AG20443 (cell line): ENCODE results near the gene SHPK.
A peak's percentile ranks its signal among the peaks of the same experiment; 100 is the strongest.
"Not testable (repeated sequence)": the region's sequence is repeated elsewhere in the genome, so short reads cannot be mapped to it uniquely, and the experiment has no call there.

Source experiments
- DNase-seq: peaks from one replicate; pipeline ENCODE4 v3.0.0; 2012; ENCODE audit warnings: low spot score, mixed read lengths

Gene SHPK

GRCh38 chr17:3589784-3590183 lies 46.3 kb downstream of the SHPK start:
- DNase-seq, result no peak

DNA sequence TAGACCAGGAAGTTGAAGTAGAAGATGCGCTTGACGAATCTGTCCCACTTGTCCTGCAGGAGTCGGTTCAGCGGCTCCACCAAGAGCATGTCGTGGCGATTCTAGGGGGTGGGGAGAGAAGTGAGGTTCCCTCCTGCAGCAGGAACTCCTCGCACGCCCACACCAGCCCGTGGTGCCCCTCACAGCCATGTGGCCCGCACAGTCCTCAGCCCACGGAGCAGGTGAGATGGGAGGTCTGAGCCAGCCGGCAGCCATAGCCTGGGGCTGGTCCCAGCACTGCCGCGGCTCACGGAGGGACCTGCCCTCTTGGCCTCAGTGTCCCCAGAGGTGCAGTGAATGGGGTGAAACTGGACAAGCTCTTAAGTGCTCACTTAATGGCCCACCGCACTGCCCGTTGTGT lies 50.2 kb downstream of the SHPK start:
- no peak for DNase-seq

DNA sequence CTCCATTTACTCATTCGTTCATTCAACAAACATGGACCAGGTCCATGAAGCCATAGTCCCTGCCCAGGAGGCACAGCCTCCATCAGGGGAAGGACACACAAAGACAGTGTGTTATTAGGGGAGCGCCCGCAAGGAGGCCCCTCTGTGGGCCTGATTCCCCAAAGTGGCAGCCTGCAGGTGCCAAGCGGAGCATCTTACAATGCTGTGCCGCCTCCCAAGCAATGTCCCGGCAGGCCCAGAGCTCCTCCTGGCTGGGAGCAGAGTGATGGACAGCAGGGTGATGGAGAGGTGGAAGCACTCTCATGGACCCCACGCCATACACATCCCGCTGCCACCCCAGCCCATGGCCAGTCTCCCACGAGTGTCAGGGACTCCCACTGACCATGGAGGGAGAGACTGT lies 52.6 kb downstream of the SHPK start:
- no peak for DNase-seq

DNA sequence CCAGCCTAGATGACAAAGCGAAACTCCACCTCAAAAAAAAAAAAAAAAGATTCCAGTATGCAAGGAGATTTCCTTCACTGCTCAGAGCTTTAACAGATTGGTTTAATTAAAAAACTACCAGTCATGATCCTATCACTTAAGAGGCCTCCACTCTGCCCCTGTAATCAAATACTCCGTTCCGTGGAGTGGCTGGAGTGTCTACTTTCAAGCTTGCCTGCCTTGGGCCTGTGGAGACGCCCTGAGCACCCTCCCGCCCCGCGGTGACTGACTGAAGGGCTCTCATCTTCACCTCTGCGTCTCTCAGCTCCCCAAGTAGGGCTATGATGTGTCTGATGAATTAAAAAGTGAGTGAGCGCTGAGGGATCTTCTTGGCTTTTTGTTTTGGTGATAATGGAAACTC lies 53.1 kb downstream of the SHPK start:
- DNase-seq, result no peak

GRCh38 chr17:3578667-3579066 lies 57.4 kb downstream of the SHPK start:
- DNase-seq, result not testable (repeated sequence)

DNA sequence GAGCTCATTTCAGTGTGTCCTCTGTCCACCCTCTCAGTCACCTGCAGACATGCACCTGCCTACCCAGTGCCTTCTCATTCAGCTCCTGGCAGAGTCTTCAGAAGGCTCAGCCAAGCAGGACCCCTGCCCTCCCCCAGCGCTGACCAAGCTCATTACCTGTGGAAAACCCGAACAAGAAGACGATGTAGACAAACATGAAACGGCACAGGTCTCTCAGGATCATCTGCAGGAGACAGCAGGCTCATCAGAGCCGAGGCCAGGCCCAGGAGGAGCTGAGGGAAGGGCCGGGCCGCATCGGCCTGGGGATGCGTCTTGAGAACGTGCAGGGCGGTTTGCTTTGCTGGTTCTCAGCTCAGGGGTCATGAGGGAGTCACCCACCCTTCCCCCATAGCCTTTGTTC lies 59.1 kb downstream of the SHPK start:
- DNase-seq, result no peak

GRCh38 chr17:3575511-3575910 lies 60.5 kb downstream of the SHPK start:
- DNase-seq, result peak; percentile 80

GRCh38 chr17:3574231-3574630 lies 61.8 kb downstream of the SHPK start:
- DNase-seq, result no peak

- DNase-seq, result no peak
Observed at GRCh38 chr17:3573246-3574100, 62.6 kb downstream of the SHPK start.

- DNase-seq, result no peak
Observed at GRCh38 chr17:3572231-3572630, 63.8 kb downstream of the SHPK start.

DNA sequence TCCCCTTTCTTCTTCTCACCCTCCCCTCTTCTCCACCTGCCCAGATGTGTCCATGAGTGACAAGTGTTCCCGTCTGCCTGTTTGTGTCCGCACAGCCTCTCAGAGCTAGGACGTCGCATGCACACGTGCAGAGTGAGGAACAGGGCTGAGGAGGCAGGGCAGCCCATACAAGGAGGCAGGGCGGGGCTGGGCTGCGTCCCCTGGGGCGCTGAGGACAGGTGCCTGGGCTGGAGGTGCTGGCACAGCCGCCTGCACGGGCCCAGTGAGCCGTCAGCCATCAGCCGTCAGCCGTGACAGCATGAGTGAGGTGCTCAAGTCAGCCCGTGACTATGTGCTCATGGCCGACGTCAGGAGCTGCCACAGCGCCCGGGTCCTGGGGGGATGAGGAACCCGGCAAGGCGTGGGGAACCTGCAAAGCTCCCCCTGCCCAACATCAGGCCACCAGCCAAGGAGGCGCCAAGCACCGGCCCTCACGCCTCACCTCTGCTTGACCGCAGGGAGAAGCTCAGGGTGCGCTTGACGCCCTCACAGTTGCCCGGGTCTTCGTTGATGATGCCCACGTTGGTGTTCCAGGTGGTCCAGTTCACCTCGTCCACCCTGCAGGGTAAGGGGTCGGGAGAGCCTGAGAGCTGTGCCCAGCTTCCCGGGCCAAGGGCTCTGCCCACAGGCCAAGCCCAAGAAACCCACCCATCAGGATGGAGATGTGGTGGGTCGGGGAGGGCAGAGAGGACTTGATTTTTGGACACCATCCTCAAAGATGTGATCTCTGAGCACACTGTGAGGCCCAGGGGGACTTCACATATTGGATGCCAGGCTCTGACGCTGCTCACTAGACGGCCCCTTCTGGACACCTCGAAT lies 64.8 kb downstream of the SHPK start:
- DNase-seq, result no peak

DNA sequence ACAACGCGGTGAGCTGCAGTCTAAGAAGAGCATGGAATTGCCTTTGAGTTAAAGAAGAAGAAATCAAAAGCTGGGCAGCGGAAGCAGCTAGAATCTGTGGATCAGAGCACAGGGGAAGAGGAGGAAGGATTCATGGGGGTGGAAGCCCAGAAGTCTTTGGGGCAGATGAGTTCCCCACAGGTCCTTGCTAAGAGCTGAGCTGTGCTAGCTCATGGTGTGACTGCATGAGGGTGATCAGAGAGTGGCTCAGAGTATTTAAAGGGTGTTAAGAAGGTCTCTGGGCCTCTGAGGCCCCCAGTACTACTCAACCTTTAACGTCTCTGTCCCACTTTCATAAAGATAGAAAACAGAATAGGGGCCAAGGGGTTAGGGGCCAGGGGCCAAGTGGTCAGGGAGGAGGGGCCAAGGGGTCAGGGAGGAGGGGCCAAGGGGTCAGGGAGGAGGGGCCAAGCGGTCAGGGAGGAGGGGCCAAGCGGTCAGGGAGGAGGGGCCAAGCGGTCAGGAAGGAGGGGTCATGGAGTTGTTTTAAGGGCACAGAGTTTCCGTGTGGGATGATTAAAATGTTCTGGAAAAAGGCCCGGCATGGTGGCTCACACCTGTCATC lies 66.4 kb downstream of the SHPK start:
- no peak for DNase-seq

GRCh38 chr17:3566551-3566950 lies 69.5 kb downstream of the SHPK start:
- DNase-seq, result no peak

DNA sequence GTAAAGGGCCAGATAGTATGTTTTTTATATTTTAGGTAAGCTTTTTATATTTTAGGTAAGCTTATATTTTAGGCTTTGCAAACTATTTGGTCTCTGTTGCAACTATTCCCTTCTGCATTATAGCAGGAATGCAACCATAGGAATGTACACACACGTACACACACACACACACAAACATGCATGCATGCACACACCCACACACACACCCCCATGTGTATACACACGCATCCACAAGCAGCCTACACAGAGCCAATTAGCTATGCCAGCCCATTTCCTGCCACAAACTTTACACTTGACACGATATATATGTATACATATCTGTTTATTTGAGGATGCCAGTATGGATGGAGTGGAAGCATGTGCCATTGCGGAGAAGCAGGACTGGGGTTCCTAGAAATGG lies 70.9 kb downstream of the SHPK start:
- DNase-seq, result no peak

- not testable (repeated sequence) for DNase-seq
Observed at GRCh38 chr17:3564241-3564640, 71.8 kb downstream of the SHPK start.

DNA sequence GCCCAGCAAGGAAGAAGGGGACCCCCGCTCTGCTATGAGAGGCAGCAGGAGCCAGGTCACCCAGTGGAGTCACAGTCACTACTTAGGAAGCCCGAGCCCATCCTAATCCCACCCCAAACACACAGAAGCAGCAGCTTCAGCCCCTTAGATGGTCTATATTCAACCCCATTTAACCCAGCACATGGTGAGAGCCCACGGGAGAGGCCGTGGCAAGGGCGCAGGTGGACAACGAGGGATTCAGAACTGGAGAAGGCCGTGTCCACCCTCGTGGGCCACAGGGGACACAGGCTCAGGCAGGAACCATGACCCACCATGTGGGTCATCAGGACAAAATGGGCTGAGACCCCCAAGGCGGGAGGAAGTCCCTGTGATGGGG lies 76.8 kb downstream of the SHPK start:
- no peak for DNase-seq

GRCh38 chr17:3558603-3559269 lies 77.3 kb downstream of the SHPK start:
- DNase-seq, result peak; percentile 57
